PFSK-1 (cell line): ENCODE measurements around the gene NEK7.

Source experiments
- POLR2AphosphoS5 ChIP-seq: IDR thresholded peaks from 2 replicates; pipeline ENCODE4 v1.6.1; 2012; ENCODE audit warnings: low read depth, mild to moderate bottlenecking, control low read depth, low read length, moderate library complexity
- SIN3A ChIP-seq: IDR thresholded peaks from 2 replicates; pipeline ENCODE4 v1.6.1; 2012; ENCODE audit warnings: mild to moderate bottlenecking, low read length, moderate library complexity, borderline replicate concordance; ENCODE audit not compliant: insufficient read depth
- TAF1 ChIP-seq: IDR thresholded peaks from 2 replicates; pipeline ENCODE4 v1.6.1; 2012; ENCODE audit warnings: low read length, control low read depth, borderline replicate concordance; ENCODE audit not compliant: insufficient read depth
- TF ChIP-seq, protein P1 (sequence below), 2 experiments: IDR thresholded peaks; 2 replicates each; pipeline versions ENCODE4 v1.6.1 to v1.8.0; 2011 to 2012; ENCODE audit warnings: low read depth in 2 of 2, low read length in 2 of 2, control low read depth in 1 of 2, inconsistent platforms in 1 of 2, mild to moderate bottlenecking in 1 of 2, moderate library complexity in 1 of 2; ENCODE audit not compliant: insufficient read depth in 1 of 2

DNA sequence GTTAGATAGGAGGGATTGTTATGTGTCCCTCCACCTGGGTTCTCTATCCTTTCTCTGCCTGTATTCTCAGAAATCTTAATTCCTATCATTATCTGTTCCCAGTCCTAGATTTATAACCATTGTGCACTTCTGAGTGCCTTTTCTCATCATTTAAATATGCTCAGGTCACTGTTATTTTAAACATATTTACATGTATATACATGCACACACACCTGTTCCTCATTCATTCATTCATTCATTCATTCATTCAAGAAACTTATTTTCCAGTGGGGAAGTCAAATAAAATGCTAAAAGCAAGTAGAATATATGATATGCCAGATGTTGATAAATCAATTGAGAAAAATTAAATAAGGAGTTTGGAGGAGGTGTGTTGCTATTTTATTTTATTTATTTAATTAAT, 110.3 kb downstream of the NEK7 start:
- TF ChIP-seq SIN3A, result no peak
- TF ChIP-seq, protein P1, sequence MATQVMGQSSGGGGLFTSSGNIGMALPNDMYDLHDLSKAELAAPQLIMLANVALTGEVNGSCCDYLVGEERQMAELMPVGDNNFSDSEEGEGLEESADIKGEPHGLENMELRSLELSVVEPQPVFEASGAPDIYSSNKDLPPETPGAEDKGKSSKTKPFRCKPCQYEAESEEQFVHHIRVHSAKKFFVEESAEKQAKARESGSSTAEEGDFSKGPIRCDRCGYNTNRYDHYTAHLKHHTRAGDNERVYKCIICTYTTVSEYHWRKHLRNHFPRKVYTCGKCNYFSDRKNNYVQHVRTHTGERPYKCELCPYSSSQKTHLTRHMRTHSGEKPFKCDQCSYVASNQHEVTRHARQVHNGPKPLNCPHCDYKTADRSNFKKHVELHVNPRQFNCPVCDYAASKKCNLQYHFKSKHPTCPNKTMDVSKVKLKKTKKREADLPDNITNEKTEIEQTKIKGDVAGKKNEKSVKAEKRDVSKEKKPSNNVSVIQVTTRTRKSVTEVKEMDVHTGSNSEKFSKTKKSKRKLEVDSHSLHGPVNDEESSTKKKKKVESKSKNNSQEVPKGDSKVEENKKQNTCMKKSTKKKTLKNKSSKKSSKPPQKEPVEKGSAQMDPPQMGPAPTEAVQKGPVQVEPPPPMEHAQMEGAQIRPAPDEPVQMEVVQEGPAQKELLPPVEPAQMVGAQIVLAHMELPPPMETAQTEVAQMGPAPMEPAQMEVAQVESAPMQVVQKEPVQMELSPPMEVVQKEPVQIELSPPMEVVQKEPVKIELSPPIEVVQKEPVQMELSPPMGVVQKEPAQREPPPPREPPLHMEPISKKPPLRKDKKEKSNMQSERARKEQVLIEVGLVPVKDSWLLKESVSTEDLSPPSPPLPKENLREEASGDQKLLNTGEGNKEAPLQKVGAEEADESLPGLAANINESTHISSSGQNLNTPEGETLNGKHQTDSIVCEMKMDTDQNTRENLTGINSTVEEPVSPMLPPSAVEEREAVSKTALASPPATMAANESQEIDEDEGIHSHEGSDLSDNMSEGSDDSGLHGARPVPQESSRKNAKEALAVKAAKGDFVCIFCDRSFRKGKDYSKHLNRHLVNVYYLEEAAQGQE (IDR thresholded peaks at IDR 0.05; ENCODE audit: insufficient read depth in 1 of 2, low read depth in 2 of 2, low read length in 2 of 2), result no peak
- TF ChIP-seq POLR2AphosphoS5, result no peak
- TF ChIP-seq TAF1, result no peak
